ENCODE data around the gene MACROD2.

MACROD2 gene

GRCh38 chr20:14505476-14505875 lies 510.2 kb downstream of the MACROD2 start:
- FAIRE-seq (no peak), DNase-seq (ENCODE audit: insufficient read length, low spot score) (no peak)

GRCh38 chr20:14507711-14508110 lies 512.4 kb downstream of the MACROD2 start:
- FAIRE-seq, result no peak
- no peak for DNase-seq (ENCODE audit: insufficient read length, low spot score)

DNA sequence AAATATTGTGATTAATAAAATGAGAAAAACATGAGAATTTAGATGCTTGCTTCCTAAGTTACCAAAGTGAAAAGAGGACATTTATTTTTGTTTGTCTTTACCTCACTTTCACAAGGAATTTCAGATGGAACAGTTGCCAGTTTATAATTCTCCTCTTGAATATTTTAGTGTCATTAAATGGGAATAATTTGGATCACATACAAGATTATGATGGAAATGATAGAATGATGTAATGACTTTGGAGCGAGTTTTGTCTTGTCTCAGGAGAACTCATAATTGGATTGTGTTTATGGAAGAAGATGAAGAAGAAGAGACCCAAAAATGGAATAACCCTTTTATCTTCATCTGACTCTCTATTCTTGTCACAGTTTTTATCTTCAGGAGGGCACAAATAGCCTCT lies 515.0 kb downstream of the MACROD2 start:
- FAIRE-seq (no peak), DNase-seq (ENCODE audit: insufficient read length, low spot score) (no peak)

- no peak for FAIRE-seq
- DNase-seq (ENCODE audit: insufficient read length, low spot score), result no peak
Measured at GRCh38 chr20:14512839-14513238, 517.5 kb downstream of the MACROD2 start.

- FAIRE-seq, result no peak
- DNase-seq (ENCODE audit: insufficient read length, low spot score), result no peak
Measured at GRCh38 chr20:14518648-14519047, 523.3 kb downstream of the MACROD2 start.

GRCh38 chr20:14521016-14521415 lies 525.7 kb downstream of the MACROD2 start:
- FAIRE-seq, result no peak
- DNase-seq (ENCODE audit: insufficient read length, low spot score), result no peak

DNA sequence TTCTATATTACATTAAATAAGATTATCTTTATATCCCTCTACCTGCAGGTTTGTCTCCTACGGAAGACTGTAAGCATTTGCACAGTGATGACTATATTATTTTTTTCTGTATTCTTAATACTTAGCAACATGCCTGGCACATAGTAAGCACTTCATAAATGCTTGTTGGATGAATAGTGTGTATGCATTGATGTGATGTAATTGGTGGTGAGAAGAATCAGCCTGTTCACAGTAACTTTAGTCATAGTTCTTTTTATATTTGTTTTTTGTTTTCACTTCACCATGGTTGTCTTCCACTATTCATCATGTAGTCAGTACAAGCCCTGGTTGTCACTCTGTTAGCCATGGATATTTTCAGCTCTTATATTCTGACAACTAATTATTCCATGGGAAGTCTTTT lies 526.1 kb downstream of the MACROD2 start:
- DNase-seq (ENCODE audit: insufficient read length, low spot score) (no peak), FAIRE-seq (no peak)

DNA sequence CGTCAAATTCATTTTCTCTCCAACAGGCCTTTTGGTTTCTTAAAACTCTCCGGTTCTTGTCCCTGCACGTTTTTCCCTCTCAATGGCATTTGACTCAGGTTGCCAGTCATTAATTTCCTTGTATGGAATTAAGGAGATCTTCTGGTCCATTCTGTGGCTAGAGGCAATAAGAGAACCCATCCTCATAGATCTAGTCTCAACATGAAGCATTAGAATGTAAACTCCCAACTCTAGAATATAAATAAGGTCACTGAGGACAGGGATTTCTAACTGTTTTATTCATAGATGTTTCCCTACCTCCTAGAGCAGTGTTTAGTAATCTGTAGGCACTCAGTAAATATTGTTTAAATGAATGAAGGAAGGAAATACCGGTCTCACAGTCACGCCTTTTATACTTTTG lies 527.3 kb downstream of the MACROD2 start:
- DNase-seq (ENCODE audit: insufficient read length, low spot score) (no peak), FAIRE-seq (no peak)

GRCh38 chr20:14523090-14523489 lies 527.8 kb downstream of the MACROD2 start:
- no peak for FAIRE-seq
- DNase-seq (ENCODE audit: insufficient read length, low spot score), result no peak

- FAIRE-seq, result no peak
- no peak for DNase-seq (ENCODE audit: insufficient read length, low spot score)
Measured at GRCh38 chr20:14525426-14525825, 530.1 kb downstream of the MACROD2 start.

DNA sequence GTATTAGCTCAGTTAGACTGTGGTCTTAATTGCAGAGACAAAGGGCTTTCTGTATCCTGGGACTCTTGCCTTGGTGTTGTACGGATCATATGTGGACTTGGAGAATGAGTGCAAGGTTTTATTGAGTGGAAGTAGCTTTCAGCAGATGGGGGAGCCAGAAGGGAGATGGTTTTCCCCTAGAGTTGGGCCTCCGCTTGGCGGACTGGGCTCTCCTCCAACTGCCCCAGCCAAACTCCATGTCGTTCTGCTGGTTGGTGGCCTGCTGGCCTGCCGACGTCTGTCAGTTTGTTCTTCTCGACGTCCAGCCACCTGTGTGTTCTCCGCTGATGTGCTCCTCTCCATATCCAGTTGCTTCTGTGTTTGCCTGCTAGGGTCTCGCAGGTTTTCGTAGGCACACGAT lies 531.6 kb downstream of the MACROD2 start:
- DNase-seq (ENCODE audit: insufficient read length, low spot score) (no peak), FAIRE-seq (no peak)

GRCh38 chr20:14531786-14532185 lies 536.5 kb downstream of the MACROD2 start:
- FAIRE-seq (no peak), DNase-seq (ENCODE audit: insufficient read length, low spot score) (no peak)

DNA sequence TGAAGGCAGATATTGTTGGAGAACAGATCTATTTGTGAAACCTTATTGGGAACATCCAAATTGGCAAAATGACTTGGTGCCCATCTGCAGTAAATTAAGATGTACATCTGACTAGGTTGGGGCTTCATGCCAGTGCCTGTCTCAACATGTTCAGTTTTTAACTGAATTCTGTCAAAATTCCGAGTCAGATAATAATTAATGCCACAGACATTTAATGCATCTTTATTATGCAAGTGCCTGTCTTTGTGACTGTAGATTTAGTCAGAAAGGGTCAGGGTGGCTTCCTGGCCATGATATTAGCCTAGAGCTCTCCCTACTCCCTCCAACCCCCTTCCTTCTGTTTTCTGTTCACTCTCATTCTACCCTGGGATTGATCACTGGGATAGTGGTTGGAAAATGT lies 541.4 kb downstream of the MACROD2 start:
- no peak for DNase-seq (ENCODE audit: insufficient read length, low spot score)
- FAIRE-seq, result no peak

GRCh38 chr20:14538433-14538832 lies 543.1 kb downstream of the MACROD2 start:
- DNase-seq (ENCODE audit: insufficient read length, low spot score) (no peak), FAIRE-seq (no peak)

DNA sequence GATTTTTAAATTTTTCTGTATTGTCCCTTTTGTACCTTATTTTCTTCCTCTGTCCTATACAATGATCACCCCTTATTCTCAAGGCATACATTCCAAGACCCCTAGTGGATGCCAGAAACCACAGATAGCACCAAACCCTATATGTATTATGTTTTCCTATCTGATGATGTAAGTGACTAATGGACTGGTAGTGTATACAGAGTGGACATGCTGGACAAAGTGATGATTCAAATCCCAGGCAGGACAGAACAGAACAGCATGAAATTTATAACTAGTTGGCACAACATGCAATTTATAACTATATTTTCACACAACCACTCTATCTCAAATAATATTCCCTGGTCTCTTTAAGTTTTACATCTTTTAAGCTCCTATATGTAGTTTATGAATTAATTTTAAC lies 547.7 kb downstream of the MACROD2 start:
- DNase-seq (ENCODE audit: insufficient read length, low spot score) (no peak), FAIRE-seq (no peak)

GRCh38 chr20:14544688-14545087 lies 549.4 kb downstream of the MACROD2 start:
- FAIRE-seq (no peak), DNase-seq (ENCODE audit: insufficient read length, low spot score) (no peak)

DNA sequence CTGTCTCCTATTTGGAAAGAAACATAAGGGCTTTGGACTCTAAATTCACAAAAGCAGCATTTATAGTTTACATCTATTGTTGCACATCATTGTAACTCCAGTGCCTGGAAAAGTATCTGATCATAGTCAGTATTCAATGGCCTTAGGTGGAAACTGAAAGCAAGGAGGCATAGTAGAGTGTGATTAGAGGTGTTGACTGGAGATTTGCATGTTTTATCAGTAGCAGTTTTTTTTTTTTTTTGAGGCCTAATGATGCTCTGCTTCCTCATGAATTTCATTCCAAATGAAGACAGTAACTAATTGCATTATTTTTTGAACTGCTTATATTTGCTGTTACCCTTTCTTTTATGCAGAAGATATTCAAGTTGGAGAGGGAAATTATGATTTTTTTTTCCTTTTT lies 555.3 kb downstream of the MACROD2 start:
- FAIRE-seq, result no peak

DNA sequence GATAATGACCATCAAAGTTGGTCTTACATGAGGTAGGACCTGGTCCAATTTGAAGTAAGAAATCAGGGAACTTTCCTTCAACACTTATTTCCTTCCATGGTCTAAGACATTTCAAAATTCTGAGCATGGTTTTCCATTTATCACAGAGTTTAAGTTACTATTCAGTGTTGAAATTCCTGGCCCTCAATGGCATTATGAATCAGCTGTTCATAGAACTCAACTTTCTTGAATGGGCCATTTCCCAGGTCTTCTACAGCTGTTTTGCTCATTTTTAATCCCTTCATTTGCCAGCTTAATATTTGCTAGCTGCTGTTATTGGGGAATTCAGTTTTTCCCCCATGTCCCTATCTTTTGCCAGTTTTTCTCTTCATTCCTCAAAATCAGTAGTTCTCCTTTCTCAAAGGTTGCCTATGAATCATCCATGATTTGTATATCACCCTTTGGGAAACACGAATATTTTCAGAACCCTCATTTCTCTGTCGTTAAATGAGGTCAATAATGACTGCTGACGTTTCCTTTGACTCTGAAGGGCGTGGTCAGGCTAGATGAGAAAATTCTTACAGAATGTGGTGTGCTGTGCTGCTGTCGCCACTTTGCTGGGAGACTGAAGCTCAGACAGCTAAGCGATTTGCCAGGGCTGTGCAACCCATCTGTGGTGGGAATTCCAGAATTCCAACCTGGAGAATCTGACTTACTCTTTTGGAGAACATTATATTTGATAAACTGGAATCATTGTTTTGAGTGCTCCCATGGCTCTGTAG lies 558.6 kb downstream of the MACROD2 start:
- no peak for FAIRE-seq

More for the DNA sequence above, 555.3 kb downstream of the MACROD2 start:
- no peak for DNase-seq (ENCODE audit: insufficient read length, low spot score)

GRCh38 chr20:14555676-14556075 lies 560.4 kb downstream of the MACROD2 start:
- FAIRE-seq (no peak), DNase-seq (ENCODE audit: insufficient read length, low spot score) (no peak)

More for the DNA sequence above, 558.6 kb downstream of the MACROD2 start:
- DNase-seq (ENCODE audit: insufficient read length, low spot score), result no peak

GRCh38 chr20:14556206-14556605 lies 560.9 kb downstream of the MACROD2 start:
- DNase-seq (ENCODE audit: insufficient read length, low spot score) (no peak), FAIRE-seq (no peak)

DNA sequence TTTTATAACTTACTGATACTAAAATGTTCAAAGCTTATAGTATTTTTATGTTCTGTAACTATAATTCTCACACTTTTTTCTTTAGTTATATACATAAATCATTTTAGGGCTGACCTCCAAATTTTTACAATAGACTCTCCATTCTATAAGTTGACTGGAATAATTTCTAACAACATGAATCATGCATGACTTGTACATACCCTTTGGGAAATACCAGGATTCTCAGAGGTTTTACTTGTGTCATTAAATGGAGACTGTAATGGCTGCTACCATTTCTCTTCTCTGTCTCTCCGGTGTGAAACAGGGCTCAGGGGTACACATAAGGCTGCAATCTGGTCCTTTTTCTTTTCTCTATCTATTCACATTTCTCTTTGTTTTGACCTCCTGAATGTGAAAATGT lies 564.3 kb downstream of the MACROD2 start:
- FAIRE-seq, result no peak
- no peak for DNase-seq (ENCODE audit: insufficient read length, low spot score)

DNA sequence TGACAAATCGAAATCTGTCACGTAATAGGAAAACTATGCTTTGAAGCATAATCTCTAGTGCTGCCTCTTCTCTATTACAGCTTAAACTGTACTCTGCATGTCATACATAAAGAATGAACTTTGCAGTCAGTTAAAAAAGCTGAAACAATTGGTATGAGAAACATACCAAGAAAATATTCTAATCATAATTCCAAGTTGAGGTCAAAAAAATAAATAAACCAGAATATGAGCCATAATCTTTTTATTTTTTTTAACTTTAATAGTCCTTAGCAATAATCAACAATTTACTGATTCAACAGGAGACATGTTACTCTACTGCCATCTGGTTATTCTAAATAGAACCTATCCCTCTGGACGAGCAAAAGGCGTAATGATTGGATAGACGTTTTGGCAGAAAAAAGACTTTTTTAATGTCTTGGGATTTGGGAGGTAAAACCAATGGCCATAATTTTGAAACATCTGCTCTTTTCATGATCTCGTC lies 566.5 kb downstream of the MACROD2 start:
- no peak for FAIRE-seq
- DNase-seq (ENCODE audit: insufficient read length, low spot score), result no peak

- FAIRE-seq (no peak), DNase-seq (ENCODE audit: insufficient read length, low spot score) (no peak)
Measured at GRCh38 chr20:14562981-14563380, 567.7 kb downstream of the MACROD2 start.

Data from GM19239 (cell line).